ENCODE data around the gene MRPL2. TPM values are rescaled to one million over a fixed set of nuclear protein-coding genes. Genes with fewer than 3 reads are reported as not detected.

Gene MRPL2
- total RNA-seq, 2 donors from 2014 or later: 51.6 to 65.2 TPM

DNA sequence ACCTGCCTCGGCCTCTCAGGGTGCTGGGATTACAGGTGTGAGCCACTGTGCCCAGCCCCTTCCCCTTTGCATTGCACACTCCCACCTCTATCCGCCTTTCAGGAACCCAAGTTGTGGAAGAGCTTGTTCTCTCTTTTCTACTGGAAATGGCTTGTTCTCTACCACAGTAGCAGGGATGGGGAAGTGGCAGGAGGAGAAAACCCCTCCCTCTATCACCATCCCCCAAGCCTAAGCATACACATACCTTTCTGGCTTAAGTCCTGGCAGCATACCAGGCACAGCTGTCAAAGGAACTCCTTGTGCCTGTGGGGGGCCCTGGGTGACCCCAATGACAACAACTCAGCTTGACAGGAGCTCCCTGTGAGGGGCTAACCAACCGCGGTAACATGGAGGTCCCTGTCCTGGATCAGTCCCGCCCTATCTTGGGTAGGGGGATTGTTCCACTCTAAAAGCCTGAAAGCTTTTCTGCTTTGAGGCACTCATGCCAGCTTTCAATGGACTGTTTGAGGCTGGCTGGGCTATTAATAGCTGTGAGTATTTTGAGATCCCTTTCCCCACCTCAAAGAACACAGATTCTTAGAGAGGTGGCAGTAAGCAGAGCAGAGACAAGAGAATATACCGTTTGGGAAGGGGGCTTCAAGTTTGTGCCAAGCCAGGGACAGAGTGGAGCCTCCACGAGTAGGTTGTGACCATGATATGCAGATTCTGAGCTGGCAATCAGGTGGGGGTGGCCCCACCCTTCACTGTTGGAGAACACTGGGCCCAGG is 42.9 kb downstream of the MRPL2 start:
- Histone ChIP-seq H3K9ac (ENCODE audit: extremely low read depth, low read length, poor library complexity, severe bottlenecking) (no peak overlapping the region), H3K9me3 (ENCODE audit: control insufficient read depth, low read length) (no peaks in the 10 kb centered on the region), H3K4me1 (ENCODE audit: control insufficient read depth, insufficient read depth, low read length) (peaks cover 15% of the 10 kb centered on the region), H3K27me3 (ENCODE audit: control insufficient read depth, insufficient read depth, low read length, poor library complexity, severe bottlenecking) (no peaks in the 10 kb centered on the region), H3K36me3 (ENCODE audit: control insufficient read depth, insufficient read depth, low read length) (peaks cover 51% of the 10 kb centered on the region), H3K4me3 (ENCODE audit: low read length) (no peak overlapping the region), H3K27ac (ENCODE audit: low read depth, low read length) (no peak overlapping the region)
- Mint-ChIP-seq H3K4me1 (peaks cover 37% of the 10 kb centered on the region), H3K4me3 (peak overlapping the region; percentile 37), H3K9me3 (no peaks in the 10 kb centered on the region), H3K27ac (peak overlapping the region; percentile 81), H3K27me3 (ENCODE audit: insufficient read depth) (peaks cover 1% of the 10 kb centered on the region), H3K36me3 (ENCODE audit: low read depth) (peaks cover 39% of the 10 kb centered on the region)
- no peak for DNase-seq
- TF ChIP-seq, protein P1, sequence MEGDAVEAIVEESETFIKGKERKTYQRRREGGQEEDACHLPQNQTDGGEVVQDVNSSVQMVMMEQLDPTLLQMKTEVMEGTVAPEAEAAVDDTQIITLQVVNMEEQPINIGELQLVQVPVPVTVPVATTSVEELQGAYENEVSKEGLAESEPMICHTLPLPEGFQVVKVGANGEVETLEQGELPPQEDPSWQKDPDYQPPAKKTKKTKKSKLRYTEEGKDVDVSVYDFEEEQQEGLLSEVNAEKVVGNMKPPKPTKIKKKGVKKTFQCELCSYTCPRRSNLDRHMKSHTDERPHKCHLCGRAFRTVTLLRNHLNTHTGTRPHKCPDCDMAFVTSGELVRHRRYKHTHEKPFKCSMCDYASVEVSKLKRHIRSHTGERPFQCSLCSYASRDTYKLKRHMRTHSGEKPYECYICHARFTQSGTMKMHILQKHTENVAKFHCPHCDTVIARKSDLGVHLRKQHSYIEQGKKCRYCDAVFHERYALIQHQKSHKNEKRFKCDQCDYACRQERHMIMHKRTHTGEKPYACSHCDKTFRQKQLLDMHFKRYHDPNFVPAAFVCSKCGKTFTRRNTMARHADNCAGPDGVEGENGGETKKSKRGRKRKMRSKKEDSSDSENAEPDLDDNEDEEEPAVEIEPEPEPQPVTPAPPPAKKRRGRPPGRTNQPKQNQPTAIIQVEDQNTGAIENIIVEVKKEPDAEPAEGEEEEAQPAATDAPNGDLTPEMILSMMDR (conservative IDR thresholded peaks at IDR 0.05): no peak
- 88 to 94% methylated on average over 6 to 7 of the region's 7 CpGs for WGBS, 2 experiments (ENCODE audit: insufficient coverage in 1 of 2, insufficient read length in 1 of 2)

- WGBS, 2 experiments (ENCODE audit: insufficient coverage in 1 of 2, insufficient read length in 1 of 2): 2 to 4% methylated on average over 7 of the region's 7 CpGs
- H3K36me3 ChIP-seq (ENCODE audit: control insufficient read depth, insufficient read depth, low read length): peaks cover 58% of the 10 kb centered on the region
- H3K9ac ChIP-seq (ENCODE audit: extremely low read depth, low read length, poor library complexity, severe bottlenecking): peak overlapping the region; percentile 77
- H3K27ac ChIP-seq (ENCODE audit: low read depth, low read length): peak overlapping the region; percentile 84
- DNase-seq: no peak
- TF ChIP-seq, protein P1 (conservative IDR thresholded peaks at IDR 0.05): no peak
- Mint-ChIP-seq H3K4me3 (peak overlapping the region; percentile 85), H3K9me3 (no peaks in the 10 kb centered on the region), H3K36me3 (ENCODE audit: low read depth) (peaks cover 51% of the 10 kb centered on the region), H3K4me1 (peaks cover 27% of the 10 kb centered on the region), H3K27me3 (ENCODE audit: insufficient read depth) (peaks cover 1% of the 10 kb centered on the region), H3K27ac (peak overlapping the region; percentile 83)
- peak overlapping the region; percentile 100 for H3K4me3 ChIP-seq (ENCODE audit: low read length)
- H3K27me3 ChIP-seq (ENCODE audit: control insufficient read depth, insufficient read depth, low read length, poor library complexity, severe bottlenecking): no peaks in the 10 kb centered on the region
- H3K9me3 ChIP-seq (ENCODE audit: control insufficient read depth, low read length): no peaks in the 10 kb centered on the region
- peaks cover 8% of the 10 kb centered on the region for H3K4me1 ChIP-seq (ENCODE audit: control insufficient read depth, insufficient read depth, low read length)
Measured at GRCh38 chr6:43014434-43014909, 44.8 kb downstream of the MRPL2 start.

- Histone ChIP-seq H3K9ac (ENCODE audit: extremely low read depth, low read length, poor library complexity, severe bottlenecking) (peak within 1 kb of the TSS; percentile 77), H3K4me3 (ENCODE audit: low read length) (peak within 1 kb of the TSS; percentile 100), H3K9me3 (ENCODE audit: control insufficient read depth, low read length) (no peaks in the 10 kb centered on the region), H3K4me1 (ENCODE audit: control insufficient read depth, insufficient read depth, low read length) (peaks cover 8% of the 10 kb centered on the region), H3K36me3 (ENCODE audit: control insufficient read depth, insufficient read depth, low read length) (peaks cover 58% of the 10 kb centered on the region), H3K27me3 (ENCODE audit: control insufficient read depth, insufficient read depth, low read length, poor library complexity, severe bottlenecking) (no peaks in the 10 kb centered on the region), H3K27ac (ENCODE audit: low read depth, low read length) (peak within 1 kb of the TSS; percentile 84)
- Mint-ChIP-seq H3K4me1 (peaks cover 27% of the 10 kb centered on the region), H3K27ac (peak within 1 kb of the TSS; percentile 83), H3K27me3 (ENCODE audit: insufficient read depth) (peaks cover 1% of the 10 kb centered on the region), H3K4me3 (peak within 1 kb of the TSS; percentile 85), H3K9me3 (no peaks in the 10 kb centered on the region), H3K36me3 (ENCODE audit: low read depth) (peaks cover 53% of the 10 kb centered on the region)
- DNase-seq: peak; percentile 100
- WGBS, 2 experiments (ENCODE audit: insufficient coverage in 1 of 2, insufficient read length in 1 of 2): 0% methylated on average over 24 to 51 of the region's 51 CpGs
- TF ChIP-seq, protein P1 (conservative IDR thresholded peaks at IDR 0.05): no peak
Measured at GRCh38 chr6:43013843-43014433, 45.3 kb downstream of the MRPL2 start, which contains the start of the genes KLHDC3 and MEA1. Gene KLHDC3, plus strand, starts transcription at chr6:43014249. Its CDS starts 2,944 bp downstream, at chr6:43017193. Gene MEA1, minus strand, starts transcription at chr6:43013946. Its CDS starts 133 bp downstream, at chr6:43013813.

Measured in endodermal cell (in vitro differentiated cells).